Central memory CD8-positive, alpha-beta T cell (primary cell): ENCODE measurements around the gene MATN1.

Experiments used
- ATAC-seq: fragments of 150-1000 bp; cut with Tn5 transposase; replicated peaks from 2 replicates; pipeline ENCODE4 v1.10.0; 2022; ENCODE audit warnings: mild to moderate bottlenecking, moderate FRiP score, moderate number of reproducible peaks; ENCODE audit not compliant: poor library complexity, severe bottlenecking; ENCODE audit errors: extremely low read depth
- DNase-seq, 2 donors: peaks; one replicate each; pipeline ENCODE4 v3.0.0; 2021; ENCODE audit warnings: low spot score in 2 of 2
- H3K27ac Mint-ChIP-seq: one replicate; pipeline ENCODE4 v1.8.0; 2022; ENCODE audit warnings: low read depth, mild to moderate bottlenecking, moderate library complexity, mixed read lengths
- H3K27me3 Mint-ChIP-seq: one replicate; pipeline ENCODE4 v1.8.0; 2022; ENCODE audit warnings: mixed read lengths
- H3K36me3 Mint-ChIP-seq: one replicate; pipeline ENCODE4 v1.8.0; 2022; ENCODE audit warnings: mild to moderate bottlenecking, moderate library complexity, mixed read lengths; ENCODE audit not compliant: insufficient read depth
- H3K4me1 Mint-ChIP-seq: one replicate; pipeline ENCODE4 v1.8.0; 2022; ENCODE audit warnings: mixed read lengths
- H3K4me3 Mint-ChIP-seq: one replicate; pipeline ENCODE4 v1.8.0; 2022; ENCODE audit warnings: mild to moderate bottlenecking, moderate library complexity, mixed read lengths
- H3K9me3 Mint-ChIP-seq: one replicate; pipeline ENCODE4 v1.8.0; 2022; ENCODE audit warnings: mixed read lengths

The MATN1 gene

DNA sequence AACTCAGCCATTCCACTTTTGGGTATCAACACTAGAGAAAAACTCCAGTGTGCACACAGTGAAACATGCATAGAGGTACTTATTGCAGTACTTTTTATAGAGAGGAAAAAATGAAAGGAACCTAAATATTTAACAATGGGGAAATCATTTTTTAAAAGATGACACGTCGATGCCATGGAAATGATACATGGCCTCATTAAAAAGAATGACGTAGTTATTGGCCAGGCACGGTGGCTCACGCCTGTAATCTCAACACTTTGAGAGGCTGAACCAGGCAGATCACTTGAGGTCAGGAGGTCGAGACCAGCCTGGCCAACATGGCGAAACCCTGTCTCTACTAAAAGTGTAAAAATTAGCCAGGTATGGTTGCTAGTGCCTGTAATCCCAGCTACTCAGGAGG, 42.5 kb downstream of the MATN1 start:
- Mint-ChIP-seq H3K27ac (no peak overlapping the region), H3K4me1 (no peaks in the 10 kb centered on the region), H3K36me3 (peaks cover 2% of the 10 kb centered on the region), H3K9me3 (no peaks in the 10 kb centered on the region), H3K4me3 (no peak overlapping the region), H3K27me3 (peaks cover 71% of the 10 kb centered on the region)
- no peak for DNase-seq
- no peak for ATAC-seq

DNA sequence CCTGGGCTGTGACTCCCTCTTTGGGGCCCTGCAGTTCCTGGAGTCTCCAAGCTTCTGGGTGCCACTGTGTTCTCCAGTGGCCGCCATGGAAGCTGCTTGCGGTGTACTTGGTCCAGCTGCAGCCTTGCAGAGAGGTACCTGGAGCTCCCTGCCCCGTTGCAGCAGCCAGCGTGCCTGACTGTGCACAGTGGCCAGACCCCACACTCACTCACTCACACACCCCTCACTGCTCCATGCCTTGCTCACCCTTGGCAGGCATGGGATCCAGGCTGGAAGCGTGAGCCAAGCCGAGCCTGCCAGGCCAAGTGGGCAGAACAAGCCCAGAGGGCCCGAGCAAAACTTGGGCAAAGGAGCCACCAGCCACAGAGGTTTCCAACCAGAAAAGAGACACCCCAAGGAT, 43.0 kb downstream of the MATN1 start:
- Mint-ChIP-seq H3K27me3 (peaks cover 67% of the 10 kb centered on the region), H3K4me3 (no peak overlapping the region), H3K9me3 (no peaks in the 10 kb centered on the region), H3K4me1 (no peaks in the 10 kb centered on the region), H3K36me3 (peaks cover 2% of the 10 kb centered on the region), H3K27ac (no peak overlapping the region)
- DNase-seq, result no peak
- no peak for ATAC-seq

DNA sequence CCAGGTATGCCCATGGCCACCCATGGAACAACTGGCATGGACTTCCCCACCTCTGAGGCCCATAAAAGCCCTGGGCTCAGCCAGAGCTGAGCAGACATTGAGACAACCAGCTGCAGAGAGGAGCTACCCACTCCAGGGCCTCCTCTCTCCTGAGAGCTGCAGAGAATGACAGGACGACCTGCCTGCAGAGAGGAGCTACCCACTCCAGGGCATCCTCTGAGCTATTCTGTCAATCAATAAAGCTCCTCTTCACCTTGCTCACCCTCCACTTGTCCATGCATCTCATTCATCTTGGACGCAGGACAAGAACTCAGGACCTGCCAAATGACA, 43.4 kb downstream of the MATN1 start:
- DNase-seq (no peak), ATAC-seq (no peak)
- Mint-ChIP-seq H3K9me3 (no peaks in the 10 kb centered on the region), H3K36me3 (peaks cover 2% of the 10 kb centered on the region), H3K4me1 (no peaks in the 10 kb centered on the region), H3K4me3 (no peak overlapping the region), H3K27me3 (peaks cover 66% of the 10 kb centered on the region), H3K27ac (no peak overlapping the region)

DNA sequence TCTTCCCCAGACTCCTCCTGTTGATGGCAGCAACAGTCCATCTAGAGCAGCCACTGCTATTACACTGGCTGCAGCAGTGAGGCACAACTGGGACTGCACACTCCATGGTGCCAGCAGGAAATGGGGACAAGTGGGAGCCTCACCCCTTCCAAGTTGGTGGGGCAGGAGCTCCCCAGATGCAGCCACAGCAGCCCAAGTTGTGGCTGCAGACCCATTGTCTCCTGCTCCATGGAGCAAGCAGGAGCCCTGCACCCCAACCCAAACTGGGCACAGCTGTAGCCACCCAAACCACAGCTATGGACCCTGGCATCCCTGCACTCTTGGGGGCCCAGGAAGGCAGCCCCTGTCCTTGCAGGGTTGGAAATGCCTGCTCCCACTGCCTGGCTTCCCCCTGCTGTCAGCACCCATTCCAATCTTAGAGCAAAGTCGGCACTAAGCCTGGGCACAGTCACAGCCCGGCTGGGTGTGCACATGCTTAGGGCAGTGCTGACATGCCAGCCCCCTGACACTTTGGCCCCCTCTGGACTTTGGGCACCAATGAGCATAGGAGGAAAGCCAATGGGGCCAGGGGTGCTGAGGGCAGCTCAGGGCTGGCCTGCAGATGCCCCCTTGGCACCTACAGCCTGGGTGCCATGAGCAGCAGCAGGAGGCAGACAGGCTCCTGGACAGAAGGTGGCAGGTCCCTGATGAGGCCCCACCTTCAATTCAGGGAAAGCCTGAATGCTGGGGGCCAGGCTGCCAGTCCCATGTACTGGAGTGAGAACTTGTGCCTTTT, 44.0 kb downstream of the MATN1 start:
- DNase-seq (no peak), ATAC-seq (no peak)
- H3K36me3 Mint-ChIP-seq, result peaks cover 2% of the 10 kb centered on the region

DNA sequence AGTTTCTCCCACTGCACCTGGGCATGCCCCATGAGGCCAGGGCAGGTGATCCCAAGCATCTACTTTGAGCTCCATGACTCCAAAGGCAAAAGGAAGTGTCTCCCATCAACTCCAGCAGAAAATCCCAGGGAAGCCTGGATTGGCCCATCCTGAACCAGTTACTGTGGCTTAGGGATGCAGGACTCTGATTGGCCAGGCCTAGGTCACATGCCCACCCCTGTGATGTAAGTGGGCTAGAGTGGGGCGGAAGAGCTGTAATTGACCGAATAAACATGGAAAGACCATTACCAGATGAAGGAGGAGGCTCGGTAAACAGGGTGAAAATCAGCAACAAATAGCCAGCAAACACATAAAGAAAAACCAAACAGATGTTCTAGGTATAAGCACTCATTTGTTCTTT, 45.2 kb downstream of the MATN1 start:
- peaks cover 49% of the 10 kb centered on the region for H3K27me3 Mint-ChIP-seq
- no peak for ATAC-seq

More for the DNA sequence above, 44.0 kb downstream of the MATN1 start:
- Mint-ChIP-seq H3K4me1 (no peaks in the 10 kb centered on the region), H3K9me3 (no peaks in the 10 kb centered on the region), H3K27ac (no peak overlapping the region), H3K4me3 (no peak overlapping the region), H3K27me3 (peaks cover 61% of the 10 kb centered on the region)

DNA sequence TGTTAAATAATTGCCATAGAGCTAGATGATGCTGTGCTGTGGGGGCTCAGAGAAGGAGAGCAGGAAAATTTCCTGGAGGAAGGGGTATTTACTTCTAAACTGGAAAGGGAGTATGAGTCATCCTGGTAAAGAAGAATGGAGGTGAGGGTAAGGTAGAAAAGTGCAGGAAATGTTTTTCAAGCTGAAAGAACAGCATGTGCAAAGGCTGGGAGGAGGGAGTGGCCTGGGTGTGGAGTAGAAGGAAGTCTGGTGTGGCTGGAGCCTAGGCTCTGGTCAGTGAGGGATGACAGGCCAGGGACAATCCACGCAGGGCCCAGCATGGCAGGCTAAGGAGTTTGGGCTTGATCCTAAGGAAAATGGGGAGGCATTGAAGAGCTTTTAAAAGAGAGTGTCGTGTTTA, 45.9 kb downstream of the MATN1 start:
- Mint-ChIP-seq H3K9me3 (peaks cover 6% of the 10 kb centered on the region), H3K4me3 (no peak overlapping the region), H3K36me3 (peaks cover 2% of the 10 kb centered on the region), H3K4me1 (no peaks in the 10 kb centered on the region), H3K27me3 (peaks cover 47% of the 10 kb centered on the region), H3K27ac (no peak overlapping the region)
- ATAC-seq, result no peak
- DNase-seq, result no peak

More for the DNA sequence above, 45.2 kb downstream of the MATN1 start:
- Mint-ChIP-seq H3K27ac (no peak overlapping the region), H3K4me1 (no peaks in the 10 kb centered on the region), H3K9me3 (peaks cover 6% of the 10 kb centered on the region), H3K36me3 (peaks cover 2% of the 10 kb centered on the region), H3K4me3 (no peak overlapping the region)
- no peak for DNase-seq

DNA sequence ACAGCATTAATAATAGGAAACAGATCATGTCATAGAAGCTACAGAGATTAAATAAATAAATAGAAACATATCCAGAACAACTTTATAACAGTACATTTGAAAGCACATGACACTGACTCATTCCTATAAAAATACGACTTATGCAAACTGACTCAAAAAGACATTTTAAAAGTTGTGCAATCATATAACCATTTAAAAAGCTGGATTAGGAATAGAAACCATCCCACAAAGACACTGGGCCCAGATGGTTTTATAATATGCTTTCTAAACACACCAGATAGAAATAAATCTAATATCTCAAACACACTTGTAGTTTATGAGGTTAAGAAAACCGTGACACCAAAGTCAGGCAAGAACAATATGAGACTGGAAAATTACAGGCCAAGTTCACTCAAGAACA, 47.6 kb downstream of the MATN1 start:
- Mint-ChIP-seq H3K4me3 (no peak overlapping the region), H3K27ac (no peak overlapping the region), H3K4me1 (no peaks in the 10 kb centered on the region), H3K27me3 (peaks cover 38% of the 10 kb centered on the region), H3K9me3 (peaks cover 6% of the 10 kb centered on the region), H3K36me3 (peaks cover 2% of the 10 kb centered on the region)
- ATAC-seq (no peak), DNase-seq (no peak)

DNA sequence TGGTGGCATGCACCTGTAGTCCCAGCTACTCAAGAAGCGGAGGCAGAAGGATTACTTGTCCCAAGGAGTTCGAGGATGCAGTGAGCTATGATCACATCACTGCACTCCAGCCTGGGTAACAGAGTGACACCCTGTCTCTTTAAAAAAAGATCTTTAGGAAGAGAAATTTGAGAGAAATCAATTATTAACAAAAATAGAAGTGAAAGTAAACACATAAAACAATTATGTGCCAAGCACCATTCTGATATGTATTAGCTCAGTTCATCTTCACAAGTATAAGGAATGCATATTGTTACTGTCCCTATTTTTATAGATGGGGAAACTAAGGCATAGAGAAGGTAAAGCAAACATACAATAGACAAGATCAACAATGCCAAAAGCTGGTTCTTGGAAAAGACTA, 48.1 kb downstream of the MATN1 start:
- Mint-ChIP-seq H3K27me3 (peaks cover 42% of the 10 kb centered on the region), H3K4me3 (no peak overlapping the region), H3K4me1 (no peaks in the 10 kb centered on the region), H3K36me3 (peaks cover 2% of the 10 kb centered on the region), H3K9me3 (peaks cover 6% of the 10 kb centered on the region), H3K27ac (no peak overlapping the region)
- ATAC-seq, result no peak
- no peak for DNase-seq

DNA sequence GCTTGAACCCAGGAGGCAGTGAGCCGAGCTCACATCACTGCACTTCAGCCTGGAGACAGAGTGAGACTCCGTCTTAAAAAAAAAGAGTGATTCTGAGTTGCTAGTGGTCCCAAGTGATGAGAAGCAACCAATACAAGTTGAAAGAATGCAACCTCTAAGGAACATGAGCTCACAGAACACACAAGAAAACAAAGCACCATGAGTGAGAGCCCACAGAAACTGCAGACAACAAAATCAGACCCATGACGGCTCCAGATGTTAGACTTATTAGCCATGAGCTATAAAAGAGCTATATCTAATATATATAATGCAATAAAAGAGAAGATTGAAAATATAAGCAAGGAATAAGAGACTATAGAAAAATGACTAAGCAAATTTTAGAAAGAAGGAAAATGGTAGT, 50.0 kb downstream of the MATN1 start:
- Mint-ChIP-seq H3K27me3 (peaks cover 48% of the 10 kb centered on the region), H3K9me3 (peaks cover 6% of the 10 kb centered on the region)

DNA sequence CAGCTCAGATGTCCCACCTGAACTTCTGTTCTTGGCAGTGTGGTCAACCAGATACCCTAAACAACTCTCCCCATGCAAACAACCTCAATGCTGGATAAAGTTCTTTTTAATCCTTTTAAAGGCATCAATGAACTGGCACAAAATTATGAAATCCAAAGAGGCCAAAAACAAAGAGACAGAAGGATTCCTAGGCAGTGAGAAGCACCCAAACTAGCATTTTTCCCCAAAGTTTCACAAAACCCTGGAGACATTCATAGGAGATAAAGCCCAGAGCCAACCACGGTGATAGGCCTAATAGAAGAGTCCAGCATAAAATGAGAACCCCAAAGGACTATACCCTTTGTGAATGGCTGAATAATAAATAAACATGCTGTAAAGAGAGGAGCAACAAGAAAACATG, 50.7 kb downstream of the MATN1 start:
- Mint-ChIP-seq H3K4me1 (no peaks in the 10 kb centered on the region), H3K27me3 (peaks cover 41% of the 10 kb centered on the region), H3K36me3 (no peaks in the 10 kb centered on the region), H3K4me3 (no peak overlapping the region), H3K9me3 (peaks cover 6% of the 10 kb centered on the region), H3K27ac (no peak overlapping the region)
- ATAC-seq (no peak), DNase-seq (no peak)

More for the DNA sequence above, 50.0 kb downstream of the MATN1 start:
- H3K4me3 Mint-ChIP-seq, result no peak overlapping the region
- H3K4me1 Mint-ChIP-seq, result no peaks in the 10 kb centered on the region
- DNase-seq (no peak), ATAC-seq (no peak)
- no peak overlapping the region for H3K27ac Mint-ChIP-seq
- H3K36me3 Mint-ChIP-seq, result no peaks in the 10 kb centered on the region

DNA sequence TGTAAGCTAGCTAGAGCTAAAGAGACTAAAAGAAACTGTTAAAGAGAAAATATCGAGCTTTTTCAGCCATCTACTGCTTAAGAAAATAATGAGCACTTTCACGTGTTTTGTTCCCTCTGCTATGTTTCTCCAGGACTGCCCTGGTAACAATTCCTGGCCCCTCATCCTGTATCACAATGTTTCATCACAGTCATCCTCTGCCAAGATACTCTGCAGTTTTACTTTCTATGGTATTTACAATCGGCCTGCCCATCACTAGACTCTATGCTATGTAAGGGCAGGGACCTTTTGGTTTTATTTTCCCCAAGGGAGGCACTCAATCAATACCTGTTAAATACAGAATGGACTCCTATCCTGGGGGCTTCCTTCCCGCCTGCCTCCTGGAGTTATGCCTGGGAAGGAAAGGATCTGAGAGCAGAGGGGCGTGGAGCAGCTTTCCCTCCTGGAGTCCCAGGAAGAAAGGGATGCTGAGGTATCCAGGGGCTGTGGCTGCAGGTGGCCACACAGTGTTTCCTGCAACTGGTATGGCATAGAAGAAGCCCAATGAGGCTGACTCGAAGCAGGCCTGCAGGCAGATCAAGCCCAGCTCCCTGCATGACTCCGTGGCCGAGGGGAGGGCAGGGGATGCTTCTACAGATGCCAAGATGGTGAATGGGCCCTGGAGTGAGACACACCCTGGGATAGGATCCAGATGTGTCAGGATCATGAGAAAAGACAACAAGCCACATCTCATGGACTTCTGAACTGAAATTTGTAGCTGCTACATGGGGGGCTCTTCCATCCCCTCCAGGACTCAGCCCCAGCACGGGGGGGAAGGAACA, 52.9 kb downstream of the MATN1 start:
- Mint-ChIP-seq H3K27ac (no peak overlapping the region), H3K27me3 (peaks cover 33% of the 10 kb centered on the region), H3K36me3 (no peaks in the 10 kb centered on the region), H3K9me3 (peaks cover 6% of the 10 kb centered on the region), H3K4me1 (no peaks in the 10 kb centered on the region), H3K4me3 (no peak overlapping the region)
- no peak for DNase-seq
- ATAC-seq, result no peak

DNA sequence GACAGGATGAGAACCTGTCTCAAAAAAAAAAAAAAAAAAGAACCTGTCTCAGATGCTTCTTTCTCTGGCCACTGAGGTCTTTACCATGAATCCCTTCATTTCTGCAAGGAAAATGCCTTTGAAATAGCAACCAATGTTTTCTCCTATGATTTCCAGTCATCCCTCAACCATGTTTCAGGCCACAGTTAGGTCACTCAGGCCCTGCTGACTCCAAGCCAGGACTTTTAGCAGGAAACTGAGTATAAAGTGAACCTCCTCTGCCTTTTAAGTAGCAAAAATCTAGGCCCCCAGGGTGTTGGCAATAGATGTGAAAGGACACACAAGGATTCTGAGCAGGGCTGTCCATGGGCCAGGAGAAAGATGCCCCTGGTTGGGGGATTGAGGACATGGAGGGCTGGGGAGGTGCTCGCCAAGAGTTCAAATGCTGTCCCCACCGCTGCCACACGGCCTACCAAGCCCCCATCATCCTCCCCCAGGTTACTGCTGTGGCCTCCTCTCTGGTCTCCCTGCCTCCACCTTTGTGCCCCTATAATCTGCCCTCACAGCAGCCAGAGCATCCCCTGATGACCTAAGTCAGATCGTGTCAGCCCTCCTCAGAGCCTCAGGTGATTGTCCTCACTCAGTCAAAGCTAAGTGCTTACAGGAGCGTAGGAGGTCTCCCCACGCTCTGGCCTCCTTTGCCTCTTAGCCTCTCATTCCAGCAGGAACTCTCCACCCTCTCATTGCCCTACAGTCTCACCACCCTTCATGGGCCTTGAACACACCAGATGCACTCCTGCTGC, 54.6 kb downstream of the MATN1 start:
- Mint-ChIP-seq H3K4me3 (no peak overlapping the region), H3K27me3 (peaks cover 33% of the 10 kb centered on the region), H3K4me1 (no peaks in the 10 kb centered on the region), H3K27ac (no peak overlapping the region), H3K36me3 (no peaks in the 10 kb centered on the region), H3K9me3 (peaks cover 4% of the 10 kb centered on the region)
- ATAC-seq, result no peak
- DNase-seq, result no peak
